Glomerular endothelial cell (primary cell): ENCODE measurements around the gene LINC00237. TPM values are rescaled to one million over a fixed set of nuclear protein-coding genes. Genes with fewer than 3 reads are reported as not detected.

ENCODE experiments used
- DNase-seq: peaks from one replicate; pipeline ENCODE4 v3.0.0-alpha.2; 2011; ENCODE audit warnings: low read depth, low spot score; ENCODE audit errors: extremely low read depth
- total RNA-seq: library from RNA; depleted of rRNA; stranded (reverse); fragments of >200 nt; gene quantifications from 2 replicates; pipeline ENCODE4 v1.2.3, GENCODE V29; 2015

Gene LINC00237
- not detected in 2 replicates for total RNA-seq

- no peak for DNase-seq
Observed at GRCh38 chr20:21106171-21107017, at the start of gene LINC00237. Gene LINC00237 (minus strand): TSS chr20:21106358.

- DNase-seq: no peak
Observed at GRCh38 chr20:21155268-21155667, 49.1 kb upstream of the LINC00237 start.

- no peak for DNase-seq
Observed at GRCh38 chr20:21154692-21155091, 48.5 kb upstream of the LINC00237 start.

DNA sequence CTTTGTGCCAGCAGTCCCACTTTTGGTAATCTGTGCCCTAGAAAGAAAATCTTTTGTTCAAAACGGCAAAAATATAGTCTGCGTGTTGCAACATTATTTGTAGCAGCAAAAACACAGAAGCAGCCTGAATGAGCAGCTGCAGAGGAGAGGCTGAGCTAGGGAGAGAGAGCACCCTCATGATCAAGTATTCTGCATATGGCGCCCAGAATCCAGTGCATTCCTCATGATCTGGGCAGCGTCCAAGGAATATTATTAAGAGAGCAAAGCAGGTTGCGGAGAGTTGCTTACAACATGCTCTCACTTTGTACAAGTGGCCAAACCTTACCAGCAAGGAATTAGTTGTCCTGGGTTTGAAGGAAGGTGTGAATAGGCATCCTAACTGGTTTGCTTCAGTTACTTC is 45.6 kb upstream of the LINC00237 start:
- DNase-seq: no peak

DNA sequence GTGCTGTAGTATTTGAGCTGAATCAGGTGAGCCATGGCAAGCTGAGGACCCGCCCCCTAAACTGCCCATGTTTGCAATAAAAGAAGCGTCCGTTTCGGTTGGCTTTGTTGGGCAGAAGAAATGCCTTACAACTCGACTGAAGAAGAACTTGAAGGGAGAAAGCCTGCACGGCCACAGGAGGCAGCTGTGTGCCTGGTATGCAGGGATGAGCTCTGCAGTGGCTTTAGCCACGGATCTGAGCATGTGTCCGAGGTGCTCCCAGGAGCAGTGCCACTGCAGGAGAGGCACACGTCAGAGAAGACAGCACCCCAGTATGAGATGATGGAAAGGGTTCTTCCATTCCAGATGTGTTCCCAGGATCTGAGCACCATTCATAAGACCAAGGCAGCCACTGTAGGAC is 43.2 kb upstream of the LINC00237 start:
- DNase-seq: no peak

GRCh38 chr20:21147593-21147992 is 41.4 kb upstream of the LINC00237 start:
- no peak for DNase-seq

GRCh38 chr20:21146215-21146614 is 40.1 kb upstream of the LINC00237 start:
- no peak for DNase-seq

- no peak for DNase-seq
Observed at GRCh38 chr20:21145424-21145823, 39.3 kb upstream of the LINC00237 start.

DNA sequence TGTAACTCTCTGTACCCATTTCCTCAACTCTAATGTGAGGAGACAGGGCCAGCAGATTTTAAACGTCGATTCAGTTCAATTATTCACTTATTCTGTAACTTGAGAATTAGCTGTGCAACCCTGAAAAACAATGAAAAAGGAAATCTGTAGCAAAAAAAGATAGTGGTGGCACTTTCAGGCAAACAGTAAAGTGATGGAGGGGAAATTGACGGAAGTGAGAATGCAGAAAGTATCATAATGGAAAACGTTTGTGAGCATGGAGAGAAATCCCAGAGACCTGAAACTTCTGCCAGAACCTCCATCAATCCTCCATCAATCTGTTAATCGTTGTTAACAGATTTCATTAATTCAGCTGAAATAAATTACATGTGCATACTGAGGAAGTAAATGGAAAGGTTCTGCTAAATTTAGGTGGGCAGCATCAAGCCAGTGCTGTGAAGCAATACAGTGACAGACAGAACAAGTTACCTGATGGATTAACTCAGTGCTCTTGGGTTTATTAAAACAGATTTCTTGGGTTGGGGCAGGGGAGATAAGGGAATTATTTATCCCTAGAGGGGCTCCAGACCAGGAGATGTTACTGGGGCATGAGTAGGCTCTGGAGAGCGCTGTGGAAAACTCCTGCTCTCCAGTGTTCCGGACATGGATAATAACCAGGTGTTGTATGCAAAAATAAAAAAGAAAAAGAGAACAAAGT is 37.2 kb upstream of the LINC00237 start:
- DNase-seq: no peak

- no peak for DNase-seq
Observed at GRCh38 chr20:21141825-21142224, 35.7 kb upstream of the LINC00237 start.

DNA sequence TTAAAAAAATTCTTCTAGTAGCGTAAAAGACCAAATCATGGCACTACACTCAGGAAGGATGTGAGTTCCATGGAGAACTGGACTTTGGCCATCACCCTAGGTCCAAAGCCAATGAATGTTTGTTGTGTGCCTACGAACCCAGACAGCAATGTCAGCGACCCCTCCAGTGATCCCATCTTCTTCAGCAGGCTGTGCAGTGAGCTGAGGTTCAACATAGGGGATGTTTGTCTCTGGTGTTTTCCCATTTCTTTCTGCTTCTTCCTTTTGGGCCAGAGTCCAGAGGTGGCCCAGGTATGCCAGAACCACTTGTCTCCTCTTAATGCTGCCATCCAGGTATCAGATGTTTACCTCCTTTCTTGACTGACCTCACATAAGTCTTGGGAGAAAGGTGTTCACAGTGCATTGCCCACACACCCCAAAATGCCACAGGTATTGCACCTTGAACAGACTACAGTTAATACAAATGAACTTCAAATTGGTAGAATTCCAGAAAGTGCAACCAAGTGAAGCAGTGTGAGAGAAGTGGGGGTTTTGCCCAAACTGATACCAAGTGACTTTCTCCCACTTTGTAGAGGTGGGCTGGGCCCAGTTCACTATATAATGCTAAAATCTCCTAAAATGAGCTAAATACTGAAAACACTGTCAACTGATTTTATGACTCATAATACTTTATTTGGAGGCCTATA is 33.9 kb upstream of the LINC00237 start:
- DNase-seq: no peak

- DNase-seq: no peak
Observed at GRCh38 chr20:21137078-21137477, 30.9 kb upstream of the LINC00237 start.

- no peak for DNase-seq
Observed at GRCh38 chr20:21136015-21136732, 30.0 kb upstream of the LINC00237 start.

GRCh38 chr20:21134883-21135493 is 28.8 kb upstream of the LINC00237 start:
- no peak for DNase-seq

- DNase-seq: no peak
Observed at GRCh38 chr20:21133917-21134622, 27.9 kb upstream of the LINC00237 start.

GRCh38 chr20:21133404-21133803 is 27.2 kb upstream of the LINC00237 start:
- DNase-seq: no peak

DNA sequence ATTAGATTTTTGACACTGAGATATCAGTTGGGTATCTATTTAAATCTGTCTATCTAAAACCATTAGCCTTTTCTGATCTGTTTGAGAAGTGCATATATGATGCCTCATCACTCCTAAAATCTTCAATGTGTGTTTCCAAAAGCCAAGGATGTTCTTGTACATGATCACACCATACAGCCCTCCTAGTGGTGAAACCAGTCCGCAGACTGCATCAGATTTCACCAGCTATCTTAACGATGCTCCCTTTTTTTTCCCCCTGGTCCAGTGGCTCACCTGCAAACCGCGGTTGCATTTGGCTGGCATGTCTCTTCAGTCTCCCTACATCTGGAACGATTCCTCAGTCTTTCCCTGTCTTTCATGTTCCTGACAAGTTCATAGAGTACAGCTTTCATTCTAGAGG is 23.7 kb upstream of the LINC00237 start:
- no peak for DNase-seq

- DNase-seq: no peak
Observed at GRCh38 chr20:21127201-21127981, 21.2 kb upstream of the LINC00237 start.

DNA sequence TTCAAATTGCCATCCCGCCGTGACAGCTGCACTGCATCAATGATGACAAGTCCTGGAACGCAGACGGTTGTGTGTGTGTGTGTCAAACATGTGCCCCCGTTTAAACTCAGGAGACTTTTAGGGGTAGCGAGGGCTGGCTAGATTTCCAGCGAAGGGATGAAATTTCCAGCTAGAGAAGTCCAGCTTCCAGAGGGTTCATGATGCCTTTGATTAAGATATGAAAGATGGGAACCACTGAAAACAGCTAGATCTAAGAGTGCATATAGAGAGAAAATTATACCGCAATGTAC is 20.4 kb upstream of the LINC00237 start:
- no peak for DNase-seq
